B cell (primary cell): ENCODE measurements around the gene AP2M1. TPM values are rescaled to one million over a fixed set of nuclear protein-coding genes. Genes with fewer than 3 reads are reported as not detected.

Experiments
- ATAC-seq: fragments of 200-7000 bp; cut with Tn5 transposase; one replicate; pipeline ENCODE4 v1.10.0; 2021; ENCODE audit warnings: low read depth, mild to moderate bottlenecking, moderate number of reproducible peaks, moderate library complexity
- CTCF ChIA-PET: fragments of 350-600 bp; sonication (Branson Sonifier 250); formaldehyde crosslinking; loops from one replicate; lab custom pipeline; 2021; ENCODE audit warnings: antibody characterized with exemption, inconsistent platforms; lab: Charles Lee
- POLR2A ChIA-PET: fragments of 350-600 bp; sonication (Branson Sonifier 250); formaldehyde crosslinking; loops from one replicate; lab custom pipeline; 2021; ENCODE audit warnings: antibody characterized with exemption; lab: Charles Lee
- DNase-seq: peaks from one replicate; pipeline ENCODE4 v3.0.0; 2013
- H2AFZ ChIP-seq: 2 replicates; pipeline ENCODE4 v1.6.1; 2012; ENCODE audit warnings: mild to moderate bottlenecking, low read depth, low read length; ENCODE audit not compliant: insufficient read depth, poor library complexity, severe bottlenecking
- H3K27ac ChIP-seq, 2 donors: 1 replicate in 1 of 2; 2 replicates in 1 of 2; pipeline ENCODE4 v1.5.1; 2012 to 2013; ENCODE audit warnings: low read length in 2 of 2, mild to moderate bottlenecking in 2 of 2, moderate library complexity in 1 of 2
- H3K27me3 ChIP-seq, 4 experiments: fragments of 200-600 bp in 1 of 4; sonication (generic) in 1 of 4; replicated peaks in 1 of 4; 1 replicate in 2 of 4; 2 replicates in 2 of 4; pipeline versions ENCODE4 v1.6.1 to v1.7.0; 2013 to 2016; ENCODE audit warnings: low read length in 3 of 4, mild to moderate bottlenecking in 2 of 4, mixed read lengths in 1 of 4, moderate library complexity in 1 of 4; ENCODE audit not compliant: insufficient read depth in 4 of 4, control insufficient read depth in 3 of 4; ENCODE audit errors: control extremely low read depth in 1 of 4
- H3K36me3 ChIP-seq, 2 experiments: replicated peaks in 1 of 2; 1 replicate in 1 of 2; 2 replicates in 1 of 2; pipeline versions ENCODE4 v1.6.1 to v1.7.1; 2013; ENCODE audit warnings: low read length in 1 of 2; ENCODE audit not compliant: insufficient read depth in 2 of 2, control insufficient read depth in 1 of 2; ENCODE audit errors: control extremely low read depth in 1 of 2, extremely low read depth in 1 of 2
- H3K4me1 ChIP-seq, 2 donors: fragments of 200-600 bp in 1 of 2; sonication (generic) in 1 of 2; 1 replicate in 1 of 2; 2 replicates in 1 of 2; pipeline versions ENCODE4 v1.5.1 to v1.6.1; 2013 to 2017; ENCODE audit warnings: low read length in 2 of 2; ENCODE audit not compliant: control insufficient read depth in 2 of 2, insufficient read depth in 2 of 2
- H3K4me2 ChIP-seq: replicated peaks from 2 replicates; pipeline ENCODE3; 2012; ENCODE audit warnings: mild to moderate bottlenecking, low read depth, low read length; ENCODE audit not compliant: poor library complexity, severe bottlenecking
- H3K4me3 ChIP-seq, 5 experiments: fragments of 200-600 bp in 1 of 5; sonication (generic) in 1 of 5; 1 replicate in 3 of 5; 2 replicates in 2 of 5; pipeline versions ENCODE4 v1.5.1 to v1.7.0; 2011 to 2016; ENCODE audit warnings: low read length in 4 of 5, mild to moderate bottlenecking in 4 of 5, low read depth in 2 of 5, control low read depth in 1 of 5, moderate library complexity in 1 of 5; ENCODE audit not compliant: insufficient read depth in 1 of 5; ENCODE audit errors: control extremely low read depth in 1 of 5, extremely low read depth in 1 of 5
- H3K79me2 ChIP-seq: fragments of 200-600 bp; sonication (generic); one replicate; pipeline ENCODE4 v1.6.0; 2016; ENCODE audit warnings: low read length; ENCODE audit not compliant: control insufficient read depth, insufficient read depth
- H3K9ac ChIP-seq: fragments of 200-600 bp; sonication (generic); 2 replicates; pipeline ENCODE4 v1.6.1; 2017; ENCODE audit warnings: mild to moderate bottlenecking, low read length, moderate library complexity
- H3K9me3 ChIP-seq, 3 donors: one replicate each; pipeline versions ENCODE4 v1.6.1 to v1.7.1; 2013; ENCODE audit warnings: low read length in 2 of 3; ENCODE audit not compliant: control insufficient read depth in 2 of 3, insufficient read depth in 1 of 3; ENCODE audit errors: control extremely low read depth in 1 of 3
- H4K20me1 ChIP-seq: 2 replicates; pipeline ENCODE4 v1.6.0; 2012; ENCODE audit warnings: mild to moderate bottlenecking, low read length; ENCODE audit not compliant: insufficient read depth, control insufficient read depth, poor library complexity, severe bottlenecking
- H3K27ac Mint-ChIP-seq: one replicate; pipeline ENCODE4 v1.8.0; 2021; ENCODE audit warnings: mixed read lengths
- H3K27me3 Mint-ChIP-seq: one replicate; pipeline ENCODE4 v1.8.0; 2021; ENCODE audit warnings: mixed read lengths
- H3K4me1 Mint-ChIP-seq: one replicate; pipeline ENCODE4 v1.8.0; 2021; ENCODE audit warnings: mixed read lengths
- H3K4me3 Mint-ChIP-seq: one replicate; pipeline ENCODE4 v1.8.0; 2021; ENCODE audit warnings: mixed read lengths
- H3K9me3 Mint-ChIP-seq: one replicate; pipeline ENCODE4 v1.8.0; 2022; ENCODE audit warnings: mixed read lengths; ENCODE audit not compliant: insufficient read depth
- CTCF ChIP-seq: fragments of 200-600 bp; IDR thresholded peaks from one replicate; pipeline ENCODE4 v1.8.0; 2022; ENCODE audit warnings: antibody characterized with exemption, mild to moderate bottlenecking
- EZH2 ChIP-seq: IDR thresholded peaks from 2 replicates; pipeline ENCODE4 v1.6.1; 2012; ENCODE audit warnings: borderline replicate concordance, low read depth, mild to moderate bottlenecking, moderate library complexity, low read length; ENCODE audit not compliant: insufficient read depth, poor library complexity, severe bottlenecking
- WGBS: methylation state at CpG from one replicate; pipeline ENCODE4 v1.1.5; 2013; ENCODE audit warnings: missing lambda C conversion rate; ENCODE audit not compliant: insufficient coverage; 5-methylcytosine and 5-hydroxymethylcytosine counted together
- intact Hi-C: fragments of 100-400 bp; cut with micrococcal nuclease; formaldehyde crosslinking; loops from one replicate; pipeline ENCODE4 v1.10.0; 2022
- polyA plus RNA-seq: library from polyadenylated mRNA; depleted of rRNA; stranded (reverse); fragments of >200 nt; gene quantifications from 2 replicates; pipeline ENCODE4 v1.2.3, GENCODE V29; 2012
- total RNA-seq, 2 donors: library from RNA; stranded (reverse); fragments of 120-200 nt in 1 of 2; gene quantifications; 1 replicate in 1 of 2; 2 replicates in 1 of 2; pipeline versions ENCODE4 v1.2.3 to v1.2.4, GENCODE V29; 2013 to 2022

The AP2M1 gene
- total and polyA plus RNA-seq, 2 donors (not counting 1 experiment from before 2014, with no cell fraction given), result 171 to 207 TPM

GRCh38 chr3:184193991-184194539 lies 19.4 kb downstream of the AP2M1 start:
- Histone ChIP-seq H3K9ac (no peak overlapping the region), H3K36me3 (peaks cover 5 to 62% of the 10 kb centered on the region in 2 experiments), H3K27me3 (no peaks in the 10 kb centered on the region), H3K4me2 (no peak overlapping the region), H3K4me3 (no peak overlapping the region), H3K79me2 (peaks cover 9% of the 10 kb centered on the region), H3K27ac (no peak overlapping the region), H3K9me3 (no peaks in the 10 kb centered on the region), H2AFZ (no peak overlapping the region), H4K20me1 (peaks cover 9% of the 10 kb centered on the region), H3K4me1 (no peaks in the 10 kb centered on the region)
- Mint-ChIP-seq H3K4me1 (peaks cover 4% of the 10 kb centered on the region), H3K9me3 (no peaks in the 10 kb centered on the region), H3K4me3 (no peak overlapping the region), H3K27me3 (no peaks in the 10 kb centered on the region), H3K27ac (no peak overlapping the region)
- ATAC-seq (no peak), DNase-seq (no peak)
- POLR2A ChIA-PET, result no interaction called here
- intact Hi-C loops, result no loop called here
- WGBS, result 99% methylated on average over 8 of the region's 9 CpGs
- CTCF ChIA-PET, result interaction anchor here (0.5 kb wide), 1 partner anchor 362 kb away, joined by 3 read pairs; no protein-coding TSS in a partner anchor
- no peak for TF ChIP-seq CTCF
- TF ChIP-seq EZH2, result no peak

GRCh38 chr3:184196536-184196935 lies 21.9 kb downstream of the AP2M1 start:
- intact Hi-C loops, result no loop called here
- Mint-ChIP-seq H3K27me3 (no peaks in the 10 kb centered on the region), H3K27ac (no peak overlapping the region), H3K4me3 (no peak overlapping the region), H3K4me1 (no peaks in the 10 kb centered on the region), H3K9me3 (no peaks in the 10 kb centered on the region)
- 100% methylated on average over 6 of the region's 6 CpGs for WGBS
- Histone ChIP-seq H2AFZ (no peak overlapping the region), H3K4me3 (no peak overlapping the region), H3K27ac (no peak overlapping the region), H4K20me1 (no peaks in the 10 kb centered on the region), H3K36me3 (peaks cover 1 to 37% of the 10 kb centered on the region in 2 experiments), H3K9me3 (no peaks in the 10 kb centered on the region), H3K27me3 (no peaks in the 10 kb centered on the region), H3K4me1 (no peaks in the 10 kb centered on the region), H3K9ac (no peak overlapping the region), H3K79me2 (no peaks in the 10 kb centered on the region), H3K4me2 (no peak overlapping the region)
- CTCF ChIA-PET, result no interaction called here
- POLR2A ChIA-PET, result interaction anchor here (0.7 kb wide), 1 partner anchor 189 kb away, joined by 3 read pairs; no protein-coding TSS in a partner anchor
- TF ChIP-seq EZH2, result no peak
- no peak for TF ChIP-seq CTCF
- ATAC-seq, result no peak
- DNase-seq, result no peak
